A375 (cell line): ENCODE data around the gene DUSP1. TPM values are rescaled to one million over a fixed set of nuclear protein-coding genes. Genes with fewer than 3 reads are reported as not detected.

ENCODE experiments used
- small RNA-seq: library from RNA; depleted of rRNA; stranded (forward); fragments of <200 nt; gene quantifications from one replicate; pipeline ENCODE3, GENCODE V24; 2014
- total RNA-seq: library from RNA; depleted of rRNA; stranded (reverse); fragments of >200 nt; shearing (Covaris generic); gene quantifications from 2 replicates; pipeline ENCODE4 v1.2.3, GENCODE V29; 2014; rRNA removed

Gene DUSP1
- 27.6 and 28.0 TPM in 2 replicates for total RNA-seq

GRCh38 chr5:172770675-172771438 is at the start of gene DUSP1:
TSS of gene DUSP1 (minus strand) at chr5:172771195. CDS start at chr5:172770952, 243 bp downstream.

Small RNA genes within 50 kb of the gene (small RNA-seq; reads per million reads assigned to genes)
- gene AC022217.4 (not detected), gene RF00019 (not detected)

Other genes with a start within 250 kb of the DUSP1 start
- gene NEURL1B, start 129.9 kb downstream of the DUSP1 start, total RNA-seq, result 0.11 and 0.24 TPM in 2 replicates
- gene ERGIC1, start 63.1 kb upstream of the DUSP1 start, total RNA-seq, result 58.7 and 70.7 TPM in 2 replicates
- 77.0 and 97.5 TPM in 2 replicates for gene RPL26L1, start 188.2 kb upstream of the DUSP1 start, total RNA-seq
- 44.1 and 56.8 TPM in 2 replicates for gene ATP6V0E1, start 212.6 kb upstream of the DUSP1 start, total RNA-seq